GM12878 (cell line): ENCODE data around the gene PGA4. TPM values are rescaled to one million over a fixed set of nuclear protein-coding genes. Genes with fewer than 3 reads are reported as not detected.

Source experiments
- ATAC-seq: fragments of 200-7000 bp; cut with Tn5 transposase; 3 replicates; pipeline ENCODE4 v1.9.1; 2020; ENCODE audit warnings: mild to moderate bottlenecking, moderate library complexity
- BruUV-seq: library from RNA; stranded (reverse); fragments of 400-500 nt; replicated peaks from 2 replicates; lab custom pipeline; 2021; lab: Mats Ljungman, UMichigan
- CTCF ChIA-PET: fragments of 300-600 bp; sonication (Branson Sonifier 250); formaldehyde crosslinking; extraction: SDS; loops from one replicate; lab custom pipeline; 2021; ENCODE audit warnings: inconsistent platforms; lab: Yijun Ruan, JAX
- POLR2A ChIA-PET: fragments of 350-600 bp; formaldehyde crosslinking; extraction: SDS; loops from one replicate; lab custom pipeline; 2021; ENCODE audit warnings: inconsistent platforms; lab: Charles Lee
- RAD21 ChIA-PET: fragments of 300-600 bp; sonication (Branson Sonifier 250); formaldehyde crosslinking; loops from one replicate; lab custom pipeline; 2023; ENCODE audit warnings: antibody characterized with exemption; ENCODE audit not compliant: unreplicated experiment; lab: Charles Lee
- SMC1A ChIA-PET: fragments of 300-600 bp; sonication (Branson Sonifier 250); formaldehyde crosslinking; loops from one replicate; lab custom pipeline; 2023; ENCODE audit not compliant: unreplicated experiment, uncharacterized antibody; lab: Charles Lee
- DNase-seq: peaks from one replicate; pipeline ENCODE4 v3.0.0-alpha.2; 2011; ENCODE audit warnings: low read depth, low spot score
- FAIRE-seq: peaks from 3 replicates; lab custom pipeline; 2011; peaks lifted over from hg19 to GRCh38; lab: Jason Lieb, UNC
- H2AFZ ChIP-seq: 2 replicates; pipeline ENCODE4 v1.6.0; 2011; ENCODE audit warnings: low read depth, low read length, control low read depth; ENCODE audit not compliant: control insufficient read depth
- H3K27ac ChIP-seq: 2 replicates; pipeline ENCODE4 v1.5.1; 2011; ENCODE audit warnings: control low read depth; ENCODE audit not compliant: control insufficient read depth, insufficient read depth
- H3K27me3 ChIP-seq, 2 experiments: replicated peaks in 1 of 2; 2 replicates each; pipeline versions ENCODE4 v1.6.0 to v1.6.1; 2011; ENCODE audit warnings: low read length in 1 of 2; ENCODE audit not compliant: control insufficient read depth in 2 of 2, insufficient read depth in 2 of 2
- H3K36me3 ChIP-seq, 2 experiments: 2 replicates each; pipeline ENCODE4 v1.5.1; 2011; ENCODE audit warnings: low read length in 1 of 2; ENCODE audit not compliant: control insufficient read depth in 2 of 2, insufficient read depth in 2 of 2
- H3K4me1 ChIP-seq: 2 replicates; pipeline ENCODE4 v1.6.1; 2011; ENCODE audit warnings: mild to moderate bottlenecking, low read length, moderate library complexity, mixed read lengths; ENCODE audit not compliant: control insufficient read depth, insufficient read depth
- H3K4me2 ChIP-seq: 2 replicates; pipeline ENCODE4 v1.6.0; 2011; ENCODE audit warnings: control low read depth; ENCODE audit not compliant: control insufficient read depth, insufficient read depth
- H3K4me3 ChIP-seq: fragments of 200-600 bp; sonication (generic); 2 replicates; pipeline ENCODE4 v1.5.1; 2016
- H3K79me2 ChIP-seq: 2 replicates; pipeline ENCODE4 v1.6.0; 2011; ENCODE audit warnings: low read length; ENCODE audit not compliant: control insufficient read depth, insufficient read depth
- H3K9ac ChIP-seq: 2 replicates; pipeline ENCODE4 v1.8.0; 2011; ENCODE audit warnings: low read length, control low read depth, mixed read lengths; ENCODE audit not compliant: control insufficient read depth, insufficient read depth
- H3K9me3 ChIP-seq: replicated peaks from 3 replicates; pipeline ENCODE4 v1.5.1; 2011; ENCODE audit warnings: mild to moderate bottlenecking, low read length; ENCODE audit not compliant: control insufficient read depth, insufficient read depth
- H4K20me1 ChIP-seq: 2 replicates; pipeline ENCODE4 v1.6.0; 2011; ENCODE audit not compliant: control insufficient read depth, insufficient read depth
- ATF7 ChIP-seq: fragments of 450-650 bp; IDR thresholded peaks from 2 replicates; pipeline ENCODE4 v1.6.1; 2016; ENCODE audit warnings: low read depth, mild to moderate bottlenecking
- BHLHE40 ChIP-seq, 2 experiments: fragments of 450-650 bp in 1 of 2; IDR thresholded peaks; 2 replicates each; pipeline ENCODE4 v1.6.1; 2011 to 2017; ENCODE audit warnings: low read depth in 2 of 2, borderline replicate concordance in 1 of 2, improper control_type of control experiment in 1 of 2, low read length in 1 of 2, mild to moderate bottlenecking in 1 of 2
- CREB1 ChIP-seq: IDR thresholded peaks from 2 replicates; pipeline ENCODE4 v1.6.1; 2012; ENCODE audit warnings: low read depth, mild to moderate bottlenecking, inconsistent platforms
- KDM1A ChIP-seq: fragments of 200-600 bp; sonication (generic); IDR thresholded peaks from 2 replicates; pipeline ENCODE4 v1.6.1; 2016; ENCODE audit warnings: borderline replicate concordance
- MYB ChIP-seq: fragments of 150-350 bp; IDR thresholded peaks from 2 replicates; pipeline ENCODE4 v1.6.1; 2014; ENCODE audit warnings: mild to moderate bottlenecking, low read depth, low read length, borderline replicate concordance
- MYC ChIP-seq: IDR thresholded peaks from 2 replicates; pipeline ENCODE4 v1.6.1; 2011; ENCODE audit warnings: mild to moderate bottlenecking, low read length, moderate library complexity, inconsistent platforms; ENCODE audit not compliant: insufficient read depth, insufficient replicate concordance, insufficient read length, severe bottlenecking
- NBN ChIP-seq: fragments of 450-650 bp; IDR thresholded peaks from 2 replicates; pipeline ENCODE4 v1.6.1; 2016
- NR2C1 ChIP-seq: fragments of 450-650 bp; IDR thresholded peaks from 2 replicates; pipeline ENCODE4 v1.6.1; 2017; ENCODE audit warnings: antibody characterized with exemption, mild to moderate bottlenecking, moderate library complexity
- RAD21 ChIP-seq: IDR thresholded peaks from 2 replicates; pipeline ENCODE4 v1.6.1; 2011; ENCODE audit warnings: mild to moderate bottlenecking, low read depth, low read length, moderate library complexity; ENCODE audit not compliant: insufficient read depth
- SMARCA5 ChIP-seq: fragments of 450-650 bp; IDR thresholded peaks from 2 replicates; pipeline ENCODE4 v1.6.1; 2017; ENCODE audit warnings: mild to moderate bottlenecking
- TCF12 ChIP-seq: IDR thresholded peaks from 2 replicates; pipeline ENCODE4 v1.6.1; 2011; ENCODE audit warnings: low read depth, mild to moderate bottlenecking, low read length
- WGBS: methylation state at CpG from one replicate; pipeline ENCODE4 v1.1.6; 2016; ENCODE audit warnings: low lambda C conversion rate; ENCODE audit not compliant: insufficient replicate concordance, insufficient coverage; ENCODE audit errors: missing lambda C conversion rate; 5-methylcytosine and 5-hydroxymethylcytosine counted together
- in situ Hi-C: fragments of 300-500 bp; cut with MboI; formaldehyde crosslinking; loops from 9 replicates; pipeline ENCODE4 v1.14.3; 2018; ENCODE audit warnings: mixed read lengths
- intact Hi-C: fragments of 100-400 bp; cut with micrococcal nuclease; formaldehyde crosslinking; loops from one replicate; pipeline ENCODE4 v1.14.2; 2022; ENCODE audit not compliant: unreplicated experiment
- polyA plus RNA-seq, 11 experiments: library from polyadenylated mRNA; depleted of rRNA in 4 of 11; unstranded in 6 of 11; stranded (reverse) in 5 of 11; fragments of >200 nt; fragmentation: Nextera tagmentation in 4 of 11; fragmentation: Illumina TruSeq in 1 of 11; extraction: Ambion mirVana in 4 of 11; extraction: Trizol in 1 of 11; gene quantifications; 1 replicate in 1 of 11; 2 replicates in 10 of 11; pipeline versions ENCODE4 v1.2.1 to v1.2.3, GENCODE V29; 2011 to 2016; ENCODE audit warnings: inconsistent platforms in 2 of 11, missing spikeins in 2 of 11, low read depth in 1 of 11
- total RNA-seq, 4 experiments: library from RNA; depleted of rRNA in 3 of 4; stranded (reverse); fragments of >200 nt in 3 of 4; fragmentation: Illumina TruSeq in 1 of 4; extraction: Trizol in 1 of 4; gene quantifications; 2 replicates each; pipeline versions ENCODE4 v1.2.1 to v1.2.3, GENCODE V29; 2013 to 2021
- TF ChIP-seq, protein P1 (sequence below): fragments of 450-650 bp; IDR thresholded peaks from 2 replicates; pipeline ENCODE4 v1.6.1; 2016; ENCODE audit warnings: mild to moderate bottlenecking

PGA4 gene
- total and polyA plus RNA-seq, 10 of the 15 experiments (the other 5 are each of a cell fraction or from before 2014, with no cell fraction given): not detected

DNA sequence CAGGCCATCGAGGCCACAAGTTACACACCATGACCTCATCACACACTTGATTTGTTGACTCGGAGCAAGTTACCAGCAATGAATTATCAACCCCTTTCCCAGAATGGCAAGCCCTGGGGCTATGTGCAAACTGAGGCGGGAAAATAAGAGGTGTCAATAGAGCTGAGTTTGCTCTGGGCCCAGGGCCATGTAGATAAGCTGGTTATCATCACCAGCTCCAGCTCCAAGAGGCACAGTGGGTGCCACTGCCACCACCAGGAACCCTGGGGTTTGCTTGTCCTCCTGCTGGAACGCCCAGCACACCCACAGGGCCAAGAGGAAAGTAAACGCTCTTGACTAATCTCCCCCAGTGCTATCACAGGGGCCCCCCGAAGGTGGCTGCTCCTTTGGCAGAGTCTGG, 47.9 kb upstream of the PGA4 start (continued):
- TF ChIP-seq TCF12 (no peak), RAD21 (no peak), ATF7 (no peak), NBN (no peak), KDM1A (no peak), MYB (no peak), CREB1 (no peak), MYC (no peak)
- TF ChIP-seq, protein P1, sequence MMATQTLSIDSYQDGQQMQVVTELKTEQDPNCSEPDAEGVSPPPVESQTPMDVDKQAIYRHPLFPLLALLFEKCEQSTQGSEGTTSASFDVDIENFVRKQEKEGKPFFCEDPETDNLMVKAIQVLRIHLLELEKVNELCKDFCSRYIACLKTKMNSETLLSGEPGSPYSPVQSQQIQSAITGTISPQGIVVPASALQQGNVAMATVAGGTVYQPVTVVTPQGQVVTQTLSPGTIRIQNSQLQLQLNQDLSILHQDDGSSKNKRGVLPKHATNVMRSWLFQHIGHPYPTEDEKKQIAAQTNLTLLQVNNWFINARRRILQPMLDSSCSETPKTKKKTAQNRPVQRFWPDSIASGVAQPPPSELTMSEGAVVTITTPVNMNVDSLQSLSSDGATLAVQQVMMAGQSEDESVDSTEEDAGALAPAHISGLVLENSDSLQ: no peak

DNA sequence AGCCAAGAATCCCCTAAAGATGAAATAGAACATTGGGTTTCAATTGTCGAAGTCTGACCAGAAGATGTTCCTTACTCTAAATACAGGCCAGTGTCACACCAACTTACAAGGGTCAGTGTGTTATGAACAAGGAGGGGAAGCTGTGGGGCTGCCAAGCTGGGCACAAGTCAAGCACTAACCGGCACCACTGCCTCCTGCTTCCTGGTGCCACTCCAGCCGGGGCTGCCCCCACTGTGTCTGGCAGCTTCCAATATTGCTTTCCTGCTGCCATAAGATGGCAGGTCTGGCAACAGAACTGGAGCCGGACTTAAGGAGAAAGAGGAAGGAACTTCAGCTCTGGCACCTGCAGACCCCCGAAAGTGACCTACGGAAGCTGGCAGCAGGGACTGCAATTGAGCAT, 47.2 kb upstream of the PGA4 start:
- TF ChIP-seq NR2C1 (no peak), SMARCA5 (no peak), BHLHE40 (IDR thresholded peaks at IDR 0.05; ENCODE audit: borderline replicate concordance in 1 of 2, low read depth in 2 of 2, low read length in 1 of 2) (no peak)
- TF ChIP-seq, all 136 proteins: peak for 0
- H3K36me3 ChIP-seq: no peaks in the 10 kb centered on the region
- H3K27me3 ChIP-seq: no peaks in the 10 kb centered on the region; a peak in 1 of 4 replicates
- FAIRE-seq (no peak), DNase-seq (no peak), ATAC-seq (no peak)
- ChIA-PET RAD21 (no interaction called here), CTCF (interaction anchor here (0.6 to 5.7 kb wide), 4 partner anchors 13 to 402 kb away, joined by 3 to 35 read pairs (median 4); no protein-coding TSS in a partner anchor), SMC1A (interaction anchor here (0.9 to 1.2 kb wide), 2 partner anchors 12 to 16 kb away, joined by 3 read pairs; no protein-coding TSS in a partner anchor), POLR2A (no interaction called here)
- no peak overlapping the region for H3K9ac ChIP-seq
- H2AFZ ChIP-seq: no peak overlapping the region
- BruUV-seq: no TSS peak
- no peaks in the 10 kb centered on the region for H4K20me1 ChIP-seq
- H3K27ac ChIP-seq: no peak overlapping the region
- WGBS: 21% methylated on average over 6 of the region's 6 CpGs
- H3K4me1 ChIP-seq: no peaks in the 10 kb centered on the region
- H3K79me2 ChIP-seq: no peaks in the 10 kb centered on the region
- in situ Hi-C loops: no loop called here
- H3K4me2 ChIP-seq: no peak overlapping the region
- peaks cover 2% of the 10 kb centered on the region; the same call in 2 of the 3 replicates for H3K9me3 ChIP-seq
- intact Hi-C loops: no loop called here
- no peak overlapping the region for H3K4me3 ChIP-seq
